NCI-H1092 (cell line): Measurements from ENCODE around the gene ROR2.

Experiments used
- DNase-seq: peaks from one replicate; lab custom pipeline; 2025; lab: John Stamatoyannopoulos, UW

The ROR2 gene

DNA sequence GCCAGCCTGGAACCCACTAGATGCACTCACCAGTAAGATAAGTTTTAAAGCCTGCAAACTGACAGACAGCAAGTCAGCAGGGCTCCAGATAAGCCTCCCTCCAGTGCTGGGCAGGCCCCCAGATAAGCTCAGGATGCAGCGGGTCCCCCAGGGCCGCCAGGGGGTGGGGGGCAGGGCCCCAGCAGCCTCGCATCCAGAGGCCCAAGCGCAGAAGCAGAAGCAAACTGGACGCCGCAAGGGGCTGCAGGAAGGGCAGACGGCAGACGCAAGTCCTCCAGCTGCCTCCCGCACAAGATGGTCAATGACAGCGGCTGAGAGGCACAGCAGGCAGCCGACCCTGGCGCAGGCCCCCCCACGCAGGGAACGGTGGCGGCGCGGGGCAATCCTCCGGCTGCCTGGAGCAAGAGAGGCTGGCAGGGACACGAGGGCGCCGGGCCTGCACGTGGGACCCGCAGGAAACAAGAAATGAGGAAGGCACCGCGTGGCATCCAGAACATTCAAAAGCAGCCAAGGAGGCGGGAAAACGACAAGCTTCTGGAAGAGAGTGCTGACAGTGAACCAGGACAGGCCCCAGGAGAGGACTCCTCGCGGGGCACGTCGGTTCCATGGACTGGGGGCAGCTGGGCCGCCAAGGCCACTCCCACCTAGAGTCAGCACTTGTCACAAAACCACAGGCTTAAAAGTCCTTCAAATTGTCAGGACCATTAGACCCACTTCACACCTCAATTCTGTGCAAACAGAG is 49.8 kb downstream of the ROR2 start:
- DNase-seq: peak; percentile 23

DNA sequence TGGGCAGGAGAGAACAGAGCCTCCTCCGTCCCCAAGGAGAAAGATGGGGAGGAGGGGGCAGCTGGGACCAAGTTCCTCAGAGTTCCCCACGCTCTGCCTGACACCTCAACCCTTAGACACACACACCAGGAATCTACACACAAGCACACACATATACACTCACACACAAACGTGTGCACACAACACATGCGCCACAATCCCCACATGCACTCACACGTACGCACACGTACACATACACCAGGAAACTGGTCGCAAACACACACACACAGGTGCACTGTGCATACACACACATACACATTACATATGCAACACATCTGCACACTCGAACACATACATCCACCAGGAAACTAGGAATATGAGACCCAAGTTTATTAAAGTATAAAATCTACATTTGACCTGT is 50.4 kb downstream of the ROR2 start:
- no peak for DNase-seq

DNA sequence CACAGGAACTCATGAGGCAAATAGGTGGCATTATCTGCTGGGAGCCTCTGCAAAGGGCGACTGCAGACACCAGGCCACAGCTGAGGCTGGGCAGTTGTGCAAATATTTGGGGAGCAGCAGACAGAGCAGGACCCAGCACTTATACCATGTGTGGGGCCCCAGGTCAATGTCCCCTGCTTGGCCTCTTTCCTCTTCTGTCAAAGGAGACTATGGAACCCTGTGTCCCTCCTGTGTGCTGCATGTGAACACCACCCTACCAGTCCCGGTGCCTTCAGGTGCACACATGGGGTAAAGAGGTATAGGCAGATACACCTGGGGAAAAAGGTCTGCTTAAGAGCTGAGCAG is 50.8 kb downstream of the ROR2 start:
- DNase-seq: no peak

DNA sequence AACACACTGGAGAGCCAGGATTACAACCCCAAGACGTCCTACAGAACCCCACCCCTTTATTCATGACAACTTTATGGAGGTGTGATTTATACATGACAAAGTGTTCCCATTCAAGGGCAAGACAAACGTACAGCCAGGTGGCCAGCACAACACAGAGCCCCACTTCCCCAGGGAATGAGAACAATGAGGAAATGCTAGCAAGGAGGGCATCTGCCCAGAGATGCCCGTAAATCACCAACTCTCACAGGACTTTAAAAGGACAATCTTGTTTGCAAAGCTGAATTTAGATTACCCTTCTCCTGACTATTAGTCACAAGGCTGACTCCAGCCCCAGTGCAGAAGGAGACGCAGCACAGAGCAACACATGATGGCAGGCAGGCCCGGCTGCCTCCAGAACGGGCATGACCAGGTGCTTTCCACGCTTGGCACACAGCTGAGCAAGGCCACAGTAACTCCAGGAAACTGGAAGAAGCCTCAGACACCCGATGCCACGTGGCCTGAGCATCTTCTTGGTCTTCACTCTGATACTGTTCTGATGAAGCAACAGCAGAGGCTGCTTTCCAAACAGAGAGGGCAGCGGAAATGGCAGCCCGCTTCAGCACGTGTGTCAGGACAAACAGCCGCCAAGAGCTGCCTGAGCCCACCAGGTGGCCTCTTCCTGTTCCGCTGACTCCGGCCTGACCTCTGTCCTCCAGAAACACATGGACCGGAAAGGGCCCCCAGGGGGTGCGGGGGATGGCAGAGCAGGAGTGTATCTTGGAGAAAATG is 51.4 kb downstream of the ROR2 start:
- peak; percentile 64 for DNase-seq

DNA sequence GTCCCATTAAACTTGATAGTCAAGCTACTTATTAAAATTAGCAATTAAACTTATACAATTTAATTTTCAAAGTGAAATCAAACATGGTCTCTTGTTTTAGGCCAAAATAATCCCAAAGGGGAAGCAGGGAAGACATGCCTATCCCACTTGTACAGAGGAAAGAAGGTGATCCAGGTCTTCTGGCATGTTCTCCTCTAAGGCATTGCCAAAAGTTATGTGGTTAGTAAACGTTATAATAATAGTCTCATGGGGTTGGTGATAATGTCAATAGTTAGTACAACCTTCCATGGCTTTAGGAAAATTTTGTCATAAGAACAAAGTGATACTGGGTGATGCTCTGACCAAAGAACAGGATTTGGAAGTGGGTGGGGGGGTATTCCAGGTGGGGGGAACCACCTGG is 52.8 kb downstream of the ROR2 start:
- no peak for DNase-seq

DNA sequence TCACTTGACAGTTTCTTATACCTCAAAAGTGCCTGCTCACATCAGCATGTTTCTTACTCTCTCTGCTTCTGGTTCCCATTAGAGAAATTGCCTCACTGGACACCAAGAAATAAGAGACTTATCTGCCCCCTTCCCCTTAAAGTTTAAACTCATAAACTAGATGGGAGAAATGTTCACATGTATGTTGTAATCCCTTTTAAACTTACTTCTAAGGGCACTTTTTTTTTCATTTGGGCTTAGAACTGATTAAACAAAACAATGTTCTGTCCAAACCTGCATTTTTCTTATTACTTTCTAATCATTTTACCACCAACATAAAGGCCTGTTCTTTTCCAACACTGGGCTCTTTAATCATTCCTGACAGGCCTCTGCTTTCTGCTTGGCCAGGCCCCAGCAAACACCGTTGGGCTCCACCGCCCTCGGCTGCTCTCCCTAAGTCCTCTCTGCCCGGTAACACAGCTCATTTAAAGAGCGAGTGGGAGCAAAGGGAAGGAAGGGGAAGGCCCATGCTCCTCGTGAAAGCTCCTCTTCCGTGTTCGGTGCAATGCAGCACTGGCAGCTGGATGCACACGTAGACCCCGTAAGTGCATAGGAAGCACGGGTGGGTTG is 53.4 kb downstream of the ROR2 start:
- peak; percentile 49 for DNase-seq

DNA sequence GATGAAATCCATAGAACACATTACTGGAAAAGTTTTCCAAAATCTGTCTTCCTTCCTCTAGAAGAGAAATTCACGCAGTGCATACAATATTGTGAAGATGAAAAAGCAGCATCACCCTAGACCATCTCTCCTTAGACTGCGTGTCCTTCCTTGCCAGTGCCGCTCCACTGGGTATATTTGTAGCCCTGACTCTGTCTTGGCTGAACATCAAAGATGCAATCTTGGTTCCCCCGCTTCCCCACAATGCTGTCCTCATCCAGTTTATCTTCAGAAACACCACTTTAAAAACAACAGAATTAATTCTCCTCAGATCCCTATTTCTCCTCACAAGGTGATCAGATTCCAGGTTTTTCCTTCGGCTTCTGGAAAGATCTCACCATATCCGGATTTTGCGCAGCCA is 53.9 kb downstream of the ROR2 start:
- no peak for DNase-seq

DNA sequence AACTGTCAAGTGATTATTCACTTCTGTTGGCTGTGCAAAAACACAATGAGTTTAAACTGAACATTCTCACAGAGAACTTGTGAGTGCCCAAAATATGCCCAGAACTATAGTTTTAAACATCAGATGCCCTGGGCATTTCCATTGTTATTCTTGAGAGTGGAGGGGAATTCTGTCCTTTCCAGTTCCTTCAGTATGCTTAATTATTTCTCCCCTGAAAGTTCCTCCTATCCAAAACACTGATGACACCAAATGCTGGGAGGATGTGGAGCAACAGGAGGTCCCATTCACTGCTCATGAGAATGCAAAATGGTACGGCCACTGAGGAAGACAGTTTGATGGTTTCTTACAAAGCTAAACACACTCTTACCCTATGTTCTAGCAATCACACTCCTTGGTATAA is 55.5 kb downstream of the ROR2 start:
- DNase-seq: no peak

DNA sequence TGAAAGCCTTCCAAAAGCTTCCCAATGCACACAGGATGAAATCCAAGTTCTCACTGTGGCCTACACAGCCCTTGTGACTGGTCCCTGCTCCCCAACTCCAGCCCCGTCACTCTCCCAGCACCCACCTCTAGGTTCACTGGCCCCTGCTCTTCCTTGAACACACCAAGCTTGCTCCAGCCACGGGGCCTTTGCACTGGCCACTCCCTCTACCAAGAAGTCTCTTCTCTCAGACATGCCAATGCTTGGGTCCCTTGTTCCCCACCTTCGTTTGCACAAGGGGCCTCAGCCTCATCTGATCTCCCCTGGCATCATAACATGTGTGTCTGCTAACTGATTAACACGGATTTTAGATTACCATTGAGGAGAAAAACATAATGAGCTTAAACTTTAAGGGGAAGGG is 56.0 kb downstream of the ROR2 start:
- DNase-seq: no peak

DNA sequence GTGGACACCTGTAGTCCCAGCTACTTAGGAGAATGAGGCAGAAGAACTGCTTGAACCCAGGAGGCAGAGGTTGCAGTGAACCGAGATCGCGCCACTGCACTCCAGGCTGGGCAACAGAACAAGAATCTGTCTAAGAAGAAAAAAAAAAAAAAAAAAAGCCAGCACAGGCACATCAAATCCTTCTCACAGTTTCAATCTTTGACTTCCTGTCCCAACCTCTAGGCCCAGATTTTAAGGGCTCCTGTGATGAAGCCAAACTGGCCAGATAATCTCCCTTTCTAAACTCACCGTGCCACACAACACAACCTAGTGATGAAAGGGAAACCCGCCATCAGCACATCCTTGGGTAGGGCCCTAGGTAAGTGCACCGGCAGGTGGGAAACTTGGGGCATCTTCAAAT is 58.1 kb downstream of the ROR2 start:
- DNase-seq: no peak

DNA sequence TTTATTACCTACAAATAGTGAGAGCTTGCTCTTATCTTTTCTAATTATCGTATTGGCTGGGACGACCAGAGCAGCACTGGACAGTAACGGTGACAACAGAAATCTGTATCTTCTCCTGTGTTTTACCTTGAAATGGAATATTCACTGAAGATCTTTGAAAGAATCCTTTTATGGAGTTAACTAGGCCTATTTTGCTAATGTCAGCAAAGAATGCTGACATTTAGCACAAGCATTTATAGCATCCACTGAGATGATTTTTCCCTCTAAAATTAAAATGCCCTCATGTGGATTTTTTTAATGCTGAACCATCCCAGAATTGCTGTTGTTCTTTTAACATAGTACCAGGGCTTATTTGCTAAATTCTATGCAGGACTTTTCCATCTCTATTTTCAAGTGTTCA is 59.4 kb downstream of the ROR2 start:
- DNase-seq: no peak

DNA sequence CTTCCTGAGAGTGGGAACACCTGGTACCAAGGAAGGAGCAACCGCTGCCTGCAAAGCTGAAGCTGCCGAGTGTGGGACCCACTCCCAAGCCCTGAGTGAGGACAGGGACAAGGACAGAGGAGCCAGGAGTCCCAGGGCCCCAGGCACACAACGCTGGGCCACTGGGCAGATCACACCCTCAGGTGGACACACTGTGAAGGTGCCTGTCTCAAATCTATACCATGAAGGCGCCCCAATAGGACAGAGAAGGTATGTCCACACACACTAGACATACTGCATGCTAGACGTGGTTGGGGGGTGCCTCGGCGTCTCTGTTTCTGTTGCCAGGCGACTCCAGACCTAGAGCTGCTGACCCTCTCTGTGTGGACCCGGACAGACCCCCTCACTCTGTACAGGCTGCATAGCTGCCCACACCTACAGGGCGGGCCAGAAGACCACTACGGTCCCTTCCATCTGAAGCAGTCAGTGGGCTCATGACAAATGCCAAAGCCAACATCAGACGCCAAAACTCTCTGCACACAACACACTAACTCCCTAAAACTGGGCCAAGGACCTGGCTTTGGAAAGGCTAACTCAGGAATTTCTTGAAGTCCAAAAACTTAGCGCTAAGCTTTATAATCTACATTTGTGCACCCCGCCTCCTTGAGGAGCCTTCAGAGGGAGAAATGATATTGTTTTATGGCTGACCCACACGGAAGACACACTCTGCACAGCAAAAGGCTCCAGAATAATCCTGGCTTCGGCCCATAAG is 60.7 kb downstream of the ROR2 start:
- no peak for DNase-seq

DNA sequence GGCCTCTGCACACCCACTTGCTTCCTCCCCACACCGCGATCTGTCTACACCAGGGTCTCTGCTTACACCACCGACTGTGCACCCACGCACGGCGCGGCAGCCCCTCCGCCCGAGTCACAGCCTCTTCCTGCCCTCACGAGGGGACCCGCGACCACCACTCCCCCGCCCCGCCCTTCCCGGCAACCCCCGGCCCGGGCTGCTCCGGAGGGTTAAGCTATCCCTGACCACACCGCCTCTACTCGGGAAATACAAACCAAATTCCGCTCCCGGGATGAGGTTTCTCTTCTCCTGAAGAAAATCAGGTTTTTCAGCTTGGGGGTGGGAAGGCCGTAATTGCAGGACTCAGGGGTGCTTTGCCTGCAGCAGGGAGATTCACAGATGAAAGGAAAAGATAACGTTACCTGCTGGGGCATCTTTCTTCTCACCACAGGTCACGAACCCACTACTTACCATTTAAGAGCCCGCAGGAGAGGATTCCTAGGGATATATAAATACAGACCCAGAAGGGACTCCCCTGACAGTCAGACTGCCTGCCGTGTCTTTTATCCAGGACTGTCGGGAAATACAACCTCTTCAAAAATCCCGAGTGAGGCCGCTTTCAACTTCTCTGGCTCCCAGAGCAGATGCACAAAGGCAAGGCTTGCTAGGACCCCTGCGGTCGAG is 63.5 kb downstream of the ROR2 start:
- DNase-seq: no peak

DNA sequence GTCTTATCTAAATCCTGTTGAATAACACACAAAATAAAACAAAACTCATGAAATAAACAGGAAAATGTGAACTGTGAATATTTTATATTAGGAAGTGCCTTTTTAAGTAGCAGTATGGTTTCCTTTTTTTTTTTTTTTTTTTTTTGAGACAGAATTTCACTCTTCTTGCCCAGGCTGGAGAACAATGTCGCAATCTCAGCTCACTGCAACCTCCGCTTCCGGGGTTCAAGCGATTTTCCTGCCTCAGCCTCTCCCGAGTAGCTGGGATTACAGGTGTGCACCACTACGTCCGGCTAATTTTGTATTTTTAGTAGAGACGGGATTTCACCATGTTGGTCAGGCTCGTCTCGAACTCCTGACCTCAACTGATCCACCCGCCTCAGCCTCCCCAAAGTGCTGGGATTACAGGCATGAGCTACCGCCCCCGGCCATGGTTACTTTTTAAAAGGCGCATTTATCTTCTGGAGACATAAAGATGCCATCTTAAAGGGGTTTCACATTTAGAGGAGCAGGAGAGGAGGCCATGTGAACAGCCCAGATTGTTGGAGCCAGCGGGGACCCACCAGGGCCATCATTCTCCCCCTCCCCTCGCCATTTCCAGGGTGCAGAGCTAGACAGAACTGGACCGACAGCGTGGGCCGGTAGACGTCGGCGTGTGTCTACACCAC is 64.1 kb downstream of the ROR2 start:
- DNase-seq: no peak

DNA sequence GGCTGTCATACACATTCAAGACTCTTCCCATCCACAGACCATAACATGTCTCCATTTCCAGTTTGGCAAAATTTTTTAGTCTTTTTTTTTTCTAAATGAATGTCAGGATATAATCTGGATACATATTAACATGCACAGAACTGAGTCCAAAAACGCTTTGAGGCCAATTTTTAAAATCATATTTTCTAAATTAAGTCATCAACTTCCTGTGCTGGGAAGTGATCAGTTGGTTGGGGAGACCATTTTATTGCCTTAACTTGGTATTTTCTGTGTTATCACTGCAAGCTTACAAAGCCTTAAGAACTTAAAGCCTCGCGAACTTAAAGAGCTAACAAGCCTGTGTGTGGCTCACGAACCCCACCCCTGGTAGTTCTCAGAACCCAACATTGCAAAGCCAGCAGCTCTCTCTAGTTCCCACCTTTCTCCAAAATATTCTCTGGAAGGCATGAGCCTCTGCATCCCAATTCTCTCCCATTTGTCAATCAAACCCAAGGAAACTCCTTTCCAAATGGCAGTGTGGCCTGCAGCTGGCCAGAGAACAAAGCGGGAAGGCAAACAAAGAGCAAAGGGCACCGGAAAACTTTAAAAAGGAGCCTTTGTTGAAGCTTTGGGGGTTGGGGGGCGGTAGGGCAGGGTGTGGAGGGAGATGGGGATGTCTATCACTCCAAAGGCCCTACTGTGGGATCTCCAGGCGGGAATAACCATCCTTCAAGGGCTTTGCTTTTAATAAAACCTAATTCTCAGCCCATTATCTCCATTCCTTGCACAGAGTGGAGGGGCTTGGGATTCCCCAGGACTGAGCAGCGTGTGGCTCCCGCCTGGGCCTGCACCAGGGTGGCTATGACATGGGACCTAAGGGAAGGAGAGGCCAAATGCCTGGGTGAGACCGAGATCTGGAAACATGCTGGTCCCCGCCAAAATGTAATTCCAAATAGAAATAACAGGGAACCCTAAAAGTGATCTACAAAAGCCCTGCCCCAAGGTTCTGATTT is 65.0 kb downstream of the ROR2 start:
- DNase-seq: no peak

DNA sequence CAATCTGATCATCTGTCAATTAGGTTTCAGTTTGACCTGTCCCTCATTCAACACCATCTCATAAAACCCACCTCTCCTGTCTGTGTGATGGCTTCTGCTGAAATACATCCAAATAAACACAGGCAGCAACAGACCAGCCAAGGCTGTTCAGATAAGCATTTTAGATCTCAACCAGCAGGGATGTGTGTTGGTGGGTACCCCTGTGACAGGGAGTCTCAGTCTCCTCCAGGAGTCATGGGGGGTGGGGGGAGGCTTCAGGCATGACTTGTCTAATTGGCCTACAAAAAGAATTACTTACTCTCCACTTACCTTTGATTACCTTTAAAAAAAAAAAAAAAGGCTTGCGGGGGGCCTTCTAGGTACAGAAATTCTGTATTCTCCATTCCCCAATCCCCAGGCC is 65.9 kb downstream of the ROR2 start:
- DNase-seq: no peak

DNA sequence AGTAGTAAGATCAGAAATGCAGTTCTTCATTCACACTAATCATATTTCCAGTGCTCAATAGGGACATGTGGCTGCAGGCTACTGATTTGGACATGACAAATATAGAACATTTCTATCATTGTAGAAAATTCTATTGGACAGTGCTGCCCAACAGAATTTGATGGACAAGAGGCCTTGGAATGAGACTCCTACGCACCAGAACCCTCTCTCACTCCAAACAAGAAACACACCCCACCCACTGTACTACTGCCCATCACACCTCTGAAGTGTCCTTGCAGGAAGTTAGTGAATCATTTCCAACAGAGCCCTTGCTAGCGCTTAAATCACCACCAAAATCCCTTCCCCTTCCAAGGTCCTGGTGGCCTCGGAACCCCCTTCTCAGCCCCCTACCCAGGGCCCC is 66.5 kb downstream of the ROR2 start:
- DNase-seq: no peak

DNA sequence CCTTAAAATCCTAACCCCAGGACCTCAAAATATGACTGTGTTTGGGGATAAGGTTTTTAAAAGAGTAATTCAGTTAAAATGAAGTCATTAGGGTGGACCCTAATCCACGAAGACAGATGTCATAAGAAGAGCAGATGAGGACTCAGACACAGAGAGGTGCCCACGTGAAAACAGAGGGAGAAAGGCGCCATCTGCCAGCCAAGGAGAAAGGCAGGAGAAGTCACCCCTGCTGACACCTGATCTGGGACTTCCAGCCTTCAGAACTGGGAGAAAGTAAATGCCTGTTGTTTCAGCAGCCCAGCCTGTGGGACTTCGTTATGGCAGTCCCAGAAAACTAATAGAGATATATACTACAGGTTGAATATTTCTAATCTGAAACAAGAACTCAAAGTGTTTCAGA is 67.4 kb downstream of the ROR2 start:
- no peak for DNase-seq

DNA sequence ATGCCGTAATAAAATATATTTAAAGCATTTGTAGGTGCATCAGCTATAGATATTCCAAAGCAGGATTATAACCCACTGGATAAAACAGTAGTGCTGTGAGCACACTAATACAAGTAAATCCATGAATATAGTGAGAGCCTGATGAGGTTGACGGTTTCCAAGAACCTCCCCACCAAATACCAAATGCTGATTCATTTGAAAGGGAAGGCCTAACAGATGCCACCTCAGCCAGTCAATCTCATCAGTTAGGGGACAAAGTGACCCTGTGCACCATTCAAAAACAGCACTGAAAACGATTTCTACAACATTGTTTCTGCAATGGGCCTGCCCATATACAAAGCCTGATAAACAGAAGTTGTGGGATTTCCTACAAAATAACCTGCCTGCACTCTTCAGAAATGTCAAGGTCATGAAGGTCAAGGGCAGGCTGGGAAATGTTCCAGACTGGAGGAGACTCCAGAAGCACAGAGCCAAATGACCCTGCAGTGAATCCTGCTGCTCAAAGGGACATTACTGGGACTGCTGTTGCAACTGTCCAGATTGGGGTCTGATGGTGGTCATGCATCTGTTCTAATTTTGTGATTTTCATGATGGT is 69.6 kb downstream of the ROR2 start:
- no peak for DNase-seq

DNA sequence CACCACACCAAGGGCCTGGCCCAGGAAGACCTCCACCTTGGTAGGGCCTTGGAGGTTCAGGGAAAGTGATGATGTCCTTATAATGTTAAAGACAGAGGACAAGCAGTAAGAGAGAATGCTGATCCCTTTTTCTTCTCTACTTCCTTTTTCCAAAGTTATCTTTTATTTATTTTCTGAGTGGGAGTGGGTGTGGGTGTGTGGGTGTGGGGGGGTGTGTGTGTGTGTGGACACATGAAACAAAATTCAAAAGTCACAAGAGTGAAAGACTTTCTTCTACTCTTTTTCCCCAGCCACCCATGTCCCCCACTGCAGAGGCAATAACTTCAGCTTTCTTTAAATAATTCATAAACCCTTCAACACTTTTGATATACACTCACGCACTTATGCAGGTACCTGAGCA is 70.8 kb downstream of the ROR2 start:
- DNase-seq: no peak
